GM18868 (cell line): ENCODE measurements around the gene HCRT.
"Not testable (repeated sequence)": the region's sequence is repeated elsewhere in the genome, so short reads cannot be mapped to it uniquely, and the experiment has no call there.

Experiments used
- ATAC-seq: cut with Tn5 transposase; IDR thresholded peaks from one replicate; pipeline ENCODE4 v1.9.1; 2021; ENCODE audit warnings: mild to moderate bottlenecking, moderate library complexity; ENCODE audit not compliant: unreplicated experiment

HCRT gene

DNA sequence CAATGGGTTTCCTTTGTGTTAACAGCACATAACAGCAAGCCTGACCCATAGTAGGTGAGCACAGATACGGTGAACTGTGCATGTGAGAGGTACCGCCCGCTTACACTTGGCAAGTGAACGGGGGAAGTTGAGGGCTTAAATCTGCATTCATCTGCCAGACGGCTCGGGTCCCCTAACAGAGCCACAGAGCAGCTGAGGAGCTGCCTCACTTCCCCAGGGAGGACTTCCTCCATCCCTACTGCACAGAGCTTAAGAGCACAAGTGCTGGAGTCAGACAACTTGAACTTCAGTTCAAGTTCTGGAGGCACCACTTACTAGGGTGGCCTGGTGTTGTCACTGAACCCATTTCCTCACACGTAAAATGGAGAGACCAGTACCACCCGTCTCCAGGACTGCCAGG is 43.9 kb downstream of the HCRT start:
- ATAC-seq, result no peak

DNA sequence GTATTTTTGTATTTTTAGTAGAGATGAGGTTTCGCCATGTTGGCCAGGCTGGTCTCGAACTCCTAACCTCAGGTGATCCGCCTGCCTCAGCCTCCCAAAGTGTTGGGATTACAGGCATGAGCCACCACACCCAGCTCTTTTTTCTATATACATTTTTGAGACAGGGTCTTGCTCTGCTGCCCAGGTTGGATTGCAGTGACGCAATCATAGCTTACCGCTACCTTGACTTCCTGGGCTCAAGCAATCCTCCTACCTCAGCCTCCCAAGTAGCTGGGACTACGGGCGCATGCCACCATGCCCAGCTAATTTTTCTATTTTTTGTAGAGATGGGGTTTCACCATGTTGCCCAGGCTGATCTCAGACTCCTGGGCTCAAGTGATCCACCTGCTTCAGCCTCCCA is 44.6 kb downstream of the HCRT start:
- ATAC-seq, result not testable (repeated sequence)

DNA sequence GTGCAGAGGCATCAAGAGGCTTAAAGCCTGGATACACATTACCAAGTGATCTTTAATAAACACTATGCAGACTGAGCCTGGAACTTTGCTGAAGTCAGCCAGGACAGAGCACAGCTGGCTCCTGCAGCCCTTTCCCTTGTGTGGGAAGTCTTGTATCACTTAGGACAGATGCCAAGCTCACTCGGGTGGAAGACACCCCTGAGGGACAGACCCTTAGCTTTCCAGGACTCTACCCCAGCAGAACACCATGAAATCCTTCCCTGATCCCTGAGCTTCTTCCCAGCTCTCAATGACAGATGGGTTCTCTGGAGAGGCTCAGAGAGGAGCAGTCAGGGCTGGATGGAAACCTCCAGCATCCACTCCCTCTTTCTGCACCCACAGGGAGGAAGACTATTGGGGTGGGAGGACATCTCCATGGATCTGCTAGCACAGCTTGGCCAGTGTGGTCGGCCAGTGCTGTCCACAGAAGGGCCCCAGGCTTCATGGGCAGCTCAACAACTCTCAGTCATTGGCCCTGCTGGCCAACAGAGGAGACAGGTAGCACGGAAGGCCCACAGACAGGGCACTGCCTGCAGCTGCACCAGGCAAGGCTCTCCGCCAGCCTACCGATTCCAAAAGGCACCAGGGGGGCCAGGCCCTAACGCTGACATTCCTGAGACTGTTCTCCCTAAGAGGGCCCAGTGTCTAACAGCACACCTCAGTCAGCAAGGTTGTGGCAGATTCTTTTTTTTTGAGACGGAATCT is 46.3 kb downstream of the HCRT start:
- no peak for ATAC-seq

DNA sequence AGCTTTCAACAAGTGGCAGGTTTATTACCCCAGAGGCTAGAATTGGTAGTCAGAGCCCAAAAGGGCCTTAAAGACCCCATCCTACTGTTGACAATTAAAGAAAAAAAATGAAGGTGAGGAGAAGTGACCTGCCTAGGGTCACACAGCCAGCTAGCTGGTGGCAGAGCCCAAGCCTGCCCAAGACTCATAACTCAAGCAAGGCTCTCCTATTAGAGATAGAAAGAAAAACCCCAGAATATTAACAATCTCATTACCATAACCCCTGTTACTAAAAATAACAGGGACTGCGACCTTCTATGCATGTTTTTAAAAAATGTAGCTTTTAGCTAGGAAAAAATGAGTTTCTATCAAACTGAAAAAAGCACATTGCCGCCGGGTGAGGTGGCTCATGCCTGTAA is 48.6 kb downstream of the HCRT start:
- ATAC-seq, result no peak

DNA sequence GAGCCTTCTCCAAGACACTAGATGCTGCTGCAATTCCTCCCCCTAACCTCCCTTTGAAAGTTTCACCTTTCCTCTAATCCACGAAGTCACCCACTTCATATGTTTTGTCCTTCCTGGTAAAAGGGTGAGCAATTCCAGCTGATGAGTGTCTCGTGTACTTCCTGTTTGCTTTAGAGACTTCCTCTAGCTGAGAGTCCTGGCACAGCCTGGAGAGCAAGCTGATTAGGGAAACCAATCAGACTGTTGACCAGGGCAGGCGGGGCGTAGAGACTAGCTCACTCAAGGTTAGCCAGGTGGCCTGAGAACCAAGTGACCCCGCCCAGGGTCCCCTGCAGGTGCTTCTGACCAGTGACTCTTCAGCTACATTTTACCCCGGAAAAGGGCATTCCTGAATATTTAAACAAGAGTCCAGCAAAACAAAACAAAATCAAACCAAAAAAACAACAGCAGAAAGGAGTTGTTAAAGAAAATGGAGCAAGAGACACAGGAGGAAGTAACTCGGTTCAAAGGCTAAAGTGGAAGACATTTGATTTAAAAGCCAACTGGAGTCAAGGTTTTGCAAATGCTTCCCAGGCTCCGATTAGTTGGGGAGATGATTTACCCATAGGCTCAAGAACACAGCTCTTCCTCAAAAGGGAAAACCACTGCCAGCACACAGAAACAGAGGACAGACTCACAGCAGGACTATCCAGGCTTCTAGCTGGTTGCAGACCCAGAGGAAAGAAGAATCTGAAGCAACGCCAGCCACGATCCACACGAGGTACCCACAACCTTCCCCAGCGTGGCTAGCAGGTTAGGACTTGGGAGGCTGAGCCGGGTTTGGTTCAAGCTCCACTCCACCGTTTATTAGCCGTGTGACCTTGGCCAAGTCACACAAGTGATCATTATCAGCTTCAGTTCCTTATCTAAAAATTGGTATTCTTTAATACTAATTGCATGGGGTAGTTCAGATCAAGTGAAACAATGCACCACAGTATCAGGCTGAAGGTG is 49.3 kb downstream of the HCRT start:
- no peak for ATAC-seq

DNA sequence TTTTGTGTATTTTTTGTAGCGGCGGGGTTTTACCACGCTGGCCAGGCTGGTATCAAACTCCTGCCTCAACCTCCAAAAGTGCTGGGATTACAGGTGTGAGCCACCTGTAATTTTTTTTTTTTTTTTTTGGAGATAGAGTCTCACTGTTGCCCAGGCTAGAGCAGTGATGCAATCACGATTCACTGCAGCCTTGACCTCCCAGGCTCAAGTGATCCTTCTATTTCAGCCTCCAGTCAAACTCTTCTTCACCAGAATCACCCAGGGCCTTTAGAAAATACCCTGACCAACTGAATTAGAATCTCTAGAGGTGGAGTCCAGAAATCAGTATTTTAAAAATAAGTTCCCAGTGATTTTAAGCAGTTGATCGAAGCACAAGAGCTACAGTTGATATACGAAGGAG is 50.1 kb downstream of the HCRT start:
- no peak for ATAC-seq
